A549 (cell line): ENCODE measurements around the gene LYZL4. TPM values are rescaled to one million over a fixed set of nuclear protein-coding genes. Genes with fewer than 3 reads are reported as not detected.

ENCODE experiments used
- ATAC-seq, 2 experiments: fragments of 200-7000 bp in 1 of 2; fragments of >200 bp in 1 of 2; cut with Nextera tagmentation in 1 of 2; cut with Tn5 transposase in 1 of 2; 3 replicates each; pipeline versions ENCODE4 v1.8.0 to v1.9.1; 2018 to 2020; ENCODE audit warnings: mild to moderate bottlenecking in 1 of 2, moderate library complexity in 1 of 2
- CTCF ChIA-PET: fragments of 300-600 bp; sonication (Branson Sonifier 250); formaldehyde crosslinking; extraction: SDS; loops from one replicate; lab custom pipeline; 2021; ENCODE audit warnings: antibody characterized with exemption, inconsistent platforms; lab: Yijun Ruan, JAX
- POLR2A ChIA-PET: fragments of 350-600 bp; formaldehyde crosslinking; extraction: SDS; loops from one replicate; lab custom pipeline; 2021; ENCODE audit warnings: antibody characterized with exemption, inconsistent platforms; lab: Yijun Ruan, JAX
- DNase-seq, 2 experiments: peaks; one replicate each; pipeline versions ENCODE4 v3.0.0 to v3.0.0-alpha.2; 2011 to 2016; ENCODE audit warnings: low read depth in 1 of 2, low spot score in 1 of 2
- FAIRE-seq: peaks from 2 replicates; lab custom pipeline; 2011; peaks lifted over from hg19 to GRCh38; lab: Jason Lieb, UNC
- H3K27ac ChIP-seq, 2 experiments: fragments of >200 bp; sonication (Bioruptor Twin); formaldehyde crosslinking; 3 replicates each; pipeline ENCODE4 v1.5.1; 2016 to 2017
- H3K4me1 ChIP-seq: fragments of >200 bp; sonication (Bioruptor Twin); formaldehyde crosslinking; 3 replicates; pipeline ENCODE4 v1.6.1; 2016
- H3K4me2 ChIP-seq: fragments of >200 bp; sonication (Bioruptor Twin); formaldehyde crosslinking; 3 replicates; pipeline ENCODE4 v1.6.1; 2016
- H3K4me3 ChIP-seq: fragments of >200 bp; sonication (Bioruptor Twin); formaldehyde crosslinking; 3 replicates; pipeline ENCODE4 v1.5.1; 2016
- H3K9me3 ChIP-seq: fragments of >200 bp; sonication (Bioruptor Twin); formaldehyde crosslinking; 3 replicates; pipeline ENCODE4 v1.6.1; 2016
- BHLHE40 ChIP-seq: IDR thresholded peaks from 2 replicates; pipeline ENCODE4 v1.6.1; 2012; ENCODE audit warnings: low read depth, low read length, inconsistent platforms
- CHD2 ChIP-seq: fragments of 150-350 bp; IDR thresholded peaks from 2 replicates; pipeline ENCODE4 v1.6.1; 2014; ENCODE audit warnings: low read length; ENCODE audit not compliant: partially characterized antibody
- CHD4 ChIP-seq: fragments of 200-600 bp; sonication (generic); IDR thresholded peaks from 2 replicates; pipeline ENCODE4 v1.6.1; 2016; ENCODE audit warnings: antibody characterized with exemption, mild to moderate bottlenecking, borderline replicate concordance
- E2F6 ChIP-seq: IDR thresholded peaks from 2 replicates; pipeline ENCODE4 v1.6.1; 2012; ENCODE audit warnings: low read depth, borderline replicate concordance
- EHMT2 ChIP-seq: fragments of 200-600 bp; sonication (generic); IDR thresholded peaks from 2 replicates; pipeline ENCODE4 v1.6.1; 2016; ENCODE audit warnings: antibody characterized with exemption, low read depth, mild to moderate bottlenecking, moderate library complexity
- HDAC2 ChIP-seq: fragments of 200-600 bp; sonication (generic); IDR thresholded peaks from 2 replicates; pipeline ENCODE4 v1.6.1; 2016
- HES2 ChIP-seq: fragments of >200 bp; sonication (Bioruptor Twin); formaldehyde crosslinking; IDR thresholded peaks from 2 replicates; pipeline ENCODE4 v1.6.1; 2016
- HMGXB4 ChIP-seq: fragments of 250-450 bp; sonication (Bioruptor Pico); IDR thresholded peaks from 2 replicates; pipeline ENCODE4 v1.5.0; 2021; ENCODE audit warnings: mild to moderate bottlenecking, moderate library complexity, borderline replicate concordance
- HOXB5 ChIP-seq: fragments of 250-450 bp; sonication (Bioruptor Pico); IDR thresholded peaks from 2 replicates; pipeline ENCODE4 v1.5.0; 2020; ENCODE audit warnings: mild to moderate bottlenecking, moderate library complexity
- MAX ChIP-seq: IDR thresholded peaks from 2 replicates; pipeline ENCODE4 v1.6.1; 2012
- MYC ChIP-seq: IDR thresholded peaks from 2 replicates; pipeline ENCODE4 v1.6.1; 2012; ENCODE audit warnings: mild to moderate bottlenecking, inconsistent platforms, low read length, improper control_type of control experiment, borderline replicate concordance
- NR3C1 ChIP-seq: fragments of >200 bp; sonication (Bioruptor Twin); formaldehyde crosslinking; IDR thresholded peaks from 3 replicates; pipeline ENCODE4 v1.6.1; 2017
- REST ChIP-seq: fragments of 200-600 bp; sonication (generic); IDR thresholded peaks from 2 replicates; pipeline ENCODE4 v1.6.1; 2016; ENCODE audit warnings: antibody characterized with exemption, mild to moderate bottlenecking, moderate library complexity
- USF2 ChIP-seq: fragments of 450-650 bp; IDR thresholded peaks from 2 replicates; pipeline ENCODE4 v1.6.1; 2014; ENCODE audit warnings: antibody characterized with exemption
- ZFP36 ChIP-seq: fragments of 450-650 bp; IDR thresholded peaks from 2 replicates; pipeline ENCODE4 v1.6.1; 2014; ENCODE audit warnings: borderline replicate concordance; ENCODE audit not compliant: partially characterized antibody
- WGBS: methylation state at CpG from one replicate; pipeline ENCODE4 v1.1.6; 2017; ENCODE audit errors: missing lambda C conversion rate; 5-methylcytosine and 5-hydroxymethylcytosine counted together
- polyA plus RNA-seq, 4 experiments: library from polyadenylated mRNA; depleted of rRNA in 3 of 4; stranded (reverse); fragments of >200 nt; fragmentation: RNase III in 1 of 4; extraction: RNeasy Plus Mini Kit Qiagen cat#74134 plus additional on column Dnase treatment in 1 of 4; gene quantifications; 2 replicates in 3 of 4; 3 replicates in 1 of 4; pipeline ENCODE4 v1.2.3, GENCODE V29; 2011 to 2017

The LYZL4 gene
- polyA plus RNA-seq, 2 of the 4 experiments (the other 2 are of a cell fraction): not detected

- no peak for DNase-seq
- no peak for ATAC-seq
- TF ChIP-seq HDAC2 (no peak), HOXB5 (CRISPR knock-in tag) (no peak), HES2 (no peak), MYC (no peak), E2F6 (no peak)
- Histone ChIP-seq H3K9me3 (no peaks in the 10 kb centered on the region), H3K4me3 (no peak overlapping the region), H3K27ac (no peak overlapping the region), H3K4me2 (no peak overlapping the region), H3K4me1 (no peaks in the 10 kb centered on the region)
- POLR2A ChIA-PET: no interaction called here
- CTCF ChIA-PET: interaction anchor here (1.4 kb wide), 1 partner anchor 203 kb away, joined by 3 read pairs; no protein-coding TSS in a partner anchor
- FAIRE-seq: no peak
- 75% methylated on average over 1 of the region's 1 CpG for WGBS
Measured at GRCh38 chr3:42450567-42450966, 40.2 kb upstream of the LYZL4 start.

- ATAC-seq (no peak), FAIRE-seq (no peak), DNase-seq (no peak)
- Histone ChIP-seq H3K4me3 (no peak overlapping the region), H3K4me1 (no peaks in the 10 kb centered on the region), H3K9me3 (no peaks in the 10 kb centered on the region), H3K4me2 (no peak overlapping the region), H3K27ac (no peak overlapping the region)
- WGBS: 23% methylated on average over 1 of the region's 1 CpG
- CTCF ChIA-PET: interaction anchor here (1.5 to 2.1 kb wide), 2 partner anchors 10 to 201 kb away, joined by 4 to 10 read pairs; no protein-coding TSS in a partner anchor
- POLR2A ChIA-PET: no interaction called here
- TF ChIP-seq CHD4 (no peak), CHD2 (no peak), BHLHE40 (no peak), MAX (no peak), EHMT2 (no peak), NR3C1 (no peak), ZFP36 (no peak), HMGXB4 (CRISPR knock-in tag) (no peak)
- TF ChIP-seq, all 56 proteins: peak for 0
Measured at GRCh38 chr3:42447481-42447880, 37.1 kb upstream of the LYZL4 start.

GRCh38 chr3:42446111-42447050 is 36.0 kb upstream of the LYZL4 start:
- FAIRE-seq (no peak), ATAC-seq (no peak), DNase-seq (no peak)
- no peak overlapping the region for H3K27ac ChIP-seq
- TF ChIP-seq REST (no peak), USF2 (no peak)
- H3K4me3 ChIP-seq: no peak overlapping the region
- H3K4me1 ChIP-seq: no peaks in the 10 kb centered on the region
- ChIA-PET POLR2A (no interaction called here), CTCF (interaction anchor here (1.5 to 2.1 kb wide), 2 partner anchors 9 to 200 kb away, joined by 4 to 10 read pairs; no protein-coding TSS in a partner anchor)
- no peaks in the 10 kb centered on the region for H3K9me3 ChIP-seq
- no peak overlapping the region for H3K4me2 ChIP-seq
- WGBS: 16% methylated on average over 4 of the region's 4 CpGs
